Measurements from ENCODE around the gene C8A. TPM values are rescaled to one million over a fixed set of nuclear protein-coding genes. Genes with fewer than 3 reads are reported as not detected.

C8A gene
- total RNA-seq, 4 donors from 2014 or later = not detected

DNA sequence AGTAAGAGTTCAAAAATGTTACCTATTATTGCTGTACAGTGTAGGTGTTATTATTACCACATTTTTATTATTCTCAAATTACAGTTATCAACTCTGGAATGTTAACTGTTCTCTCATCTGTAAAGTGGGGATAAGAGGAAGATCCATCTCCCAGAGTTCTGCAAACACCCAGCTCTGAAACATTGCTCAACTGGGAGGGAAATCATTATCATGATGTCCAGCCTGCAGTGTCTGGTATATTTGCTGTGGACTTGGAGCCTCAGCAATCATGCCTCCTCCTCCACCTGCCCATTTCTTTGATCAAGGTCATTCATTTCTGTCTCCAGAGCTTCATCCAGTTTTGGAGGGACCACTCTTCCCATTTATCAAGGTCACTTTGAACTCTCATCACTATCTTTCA lies 39.4 kb downstream of the C8A start:
- Histone ChIP-seq H3K4me1 (no peaks in the 10 kb centered on the region), H3K4me3 (no peak overlapping the region), H3K27me3 (no peaks in the 10 kb centered on the region), H3K27ac (no peak overlapping the region), H3K36me3 (no peaks in the 10 kb centered on the region), H3K9me3 (no peaks in the 10 kb centered on the region)
- no peak for TF ChIP-seq POLR2A (IDR thresholded peaks at IDR 0.05)
- no peak for DNase-seq (ENCODE audit: low spot score in 2 of 2)

DNA sequence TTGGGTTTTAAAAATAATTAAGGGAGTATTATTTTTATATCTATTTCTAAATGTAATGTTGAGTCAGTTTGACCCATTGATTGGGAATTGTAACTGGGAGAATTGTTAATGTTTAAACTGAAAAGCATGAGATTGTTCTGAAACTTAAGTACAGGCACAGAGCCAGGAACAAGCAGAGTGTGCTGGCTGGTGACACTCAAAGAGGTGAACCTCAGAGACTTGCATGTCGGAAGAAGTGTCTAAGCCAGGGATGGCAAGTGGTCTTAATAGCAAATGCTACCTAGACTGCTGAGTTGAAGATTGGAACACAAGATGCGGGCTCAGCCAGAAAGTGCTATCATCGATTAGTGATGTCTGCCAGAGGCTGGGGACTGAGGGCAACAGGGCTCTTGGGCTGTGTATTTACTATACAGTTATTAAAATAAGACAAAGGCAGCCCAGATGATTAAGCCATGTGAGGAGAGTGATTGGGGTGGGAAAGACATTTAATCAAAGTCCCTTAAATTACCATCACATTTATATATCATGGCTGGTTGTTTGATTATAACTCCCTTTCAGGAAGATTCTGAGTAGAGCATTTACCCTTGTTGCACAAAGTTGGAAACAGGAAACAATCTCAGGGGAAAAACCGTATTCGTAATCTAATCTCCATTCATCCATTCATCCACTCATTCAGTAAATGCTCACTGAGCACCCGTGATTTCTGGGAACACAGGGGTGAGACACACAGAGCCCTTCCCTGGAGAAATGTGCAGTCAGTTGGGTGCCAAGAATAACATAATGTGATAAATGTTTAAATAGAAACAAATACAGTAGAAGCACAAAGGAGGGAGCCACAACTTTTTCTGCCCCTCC lies 42.8 kb downstream of the C8A start:
- DNase-seq (ENCODE audit: low spot score in 2 of 2) = no peak
- WGBS, 2 donors = 56 to 60% methylated on average over 6 of the region's 6 CpGs
- H3K9me3 ChIP-seq = no peaks in the 10 kb centered on the region
- no peaks in the 10 kb centered on the region for H3K4me1 ChIP-seq
- no peaks in the 10 kb centered on the region for H3K36me3 ChIP-seq
- H3K4me3 ChIP-seq = no peak overlapping the region
- H3K27me3 ChIP-seq = no peaks in the 10 kb centered on the region
- TF ChIP-seq EP300 (IDR thresholded peaks at IDR 0.05) (no peak), POLR2A (IDR thresholded peaks at IDR 0.05) (no peak)
- TF ChIP-seq, protein P1, sequence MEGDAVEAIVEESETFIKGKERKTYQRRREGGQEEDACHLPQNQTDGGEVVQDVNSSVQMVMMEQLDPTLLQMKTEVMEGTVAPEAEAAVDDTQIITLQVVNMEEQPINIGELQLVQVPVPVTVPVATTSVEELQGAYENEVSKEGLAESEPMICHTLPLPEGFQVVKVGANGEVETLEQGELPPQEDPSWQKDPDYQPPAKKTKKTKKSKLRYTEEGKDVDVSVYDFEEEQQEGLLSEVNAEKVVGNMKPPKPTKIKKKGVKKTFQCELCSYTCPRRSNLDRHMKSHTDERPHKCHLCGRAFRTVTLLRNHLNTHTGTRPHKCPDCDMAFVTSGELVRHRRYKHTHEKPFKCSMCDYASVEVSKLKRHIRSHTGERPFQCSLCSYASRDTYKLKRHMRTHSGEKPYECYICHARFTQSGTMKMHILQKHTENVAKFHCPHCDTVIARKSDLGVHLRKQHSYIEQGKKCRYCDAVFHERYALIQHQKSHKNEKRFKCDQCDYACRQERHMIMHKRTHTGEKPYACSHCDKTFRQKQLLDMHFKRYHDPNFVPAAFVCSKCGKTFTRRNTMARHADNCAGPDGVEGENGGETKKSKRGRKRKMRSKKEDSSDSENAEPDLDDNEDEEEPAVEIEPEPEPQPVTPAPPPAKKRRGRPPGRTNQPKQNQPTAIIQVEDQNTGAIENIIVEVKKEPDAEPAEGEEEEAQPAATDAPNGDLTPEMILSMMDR (IDR thresholded peaks at IDR 0.05) = no peak
- no peak overlapping the region for H3K27ac ChIP-seq

DNA sequence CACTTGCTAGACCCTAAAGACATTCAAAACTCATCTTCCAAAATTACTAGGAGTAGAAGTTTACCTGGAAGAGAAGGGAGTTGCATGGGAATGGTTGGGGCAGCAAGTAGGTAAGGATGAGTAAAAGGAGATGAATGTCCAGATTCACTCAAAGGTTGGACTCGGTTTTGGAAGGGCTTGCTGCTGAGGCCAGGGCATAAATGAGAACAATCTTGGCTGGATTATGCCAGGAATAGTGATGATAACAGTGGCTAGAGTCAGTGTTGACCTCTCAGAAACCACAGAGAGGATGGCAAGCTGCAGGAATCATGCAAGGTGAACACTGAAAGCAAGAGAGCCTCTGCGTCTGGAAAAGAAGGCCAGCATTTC lies 43.4 kb downstream of the C8A start:
- Histone ChIP-seq H3K4me1 (no peaks in the 10 kb centered on the region), H3K36me3 (no peaks in the 10 kb centered on the region), H3K27ac (no peak overlapping the region), H3K27me3 (no peaks in the 10 kb centered on the region), H3K9me3 (no peaks in the 10 kb centered on the region), H3K4me3 (no peak overlapping the region)
- 88 to 89% methylated on average over 2 of the region's 2 CpGs for WGBS, 2 donors
- DNase-seq (ENCODE audit: low spot score in 2 of 2) = no peak
- TF ChIP-seq POLR2A (IDR thresholded peaks at IDR 0.05) (no peak), EP300 (IDR thresholded peaks at IDR 0.05) (no peak)
- TF ChIP-seq, protein P1 (IDR thresholded peaks at IDR 0.05) = no peak

DNA sequence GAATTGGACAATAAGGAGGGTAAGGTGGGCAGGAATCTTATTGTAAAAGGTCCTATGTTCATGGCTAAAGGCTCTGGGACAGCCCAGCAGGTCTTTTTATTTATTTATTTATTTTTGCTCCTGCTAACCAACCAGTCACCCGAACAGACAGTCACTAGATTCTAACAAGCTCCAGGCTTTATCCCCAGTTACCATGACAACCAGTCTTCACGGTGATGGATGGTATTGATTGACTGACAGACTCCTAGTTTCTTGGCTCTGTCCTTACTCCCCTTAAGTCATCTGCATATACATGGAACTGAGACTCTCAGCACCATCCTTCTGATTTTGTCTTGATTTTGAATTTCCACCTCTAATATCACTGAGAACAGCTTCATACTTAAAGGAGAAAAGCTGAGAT lies 44.3 kb downstream of the C8A start:
- no peak for DNase-seq (ENCODE audit: low spot score in 2 of 2)
- WGBS, 2 donors = 78 to 84% methylated on average over 2 of the region's 2 CpGs
- no peak overlapping the region for H3K27ac ChIP-seq

DNA sequence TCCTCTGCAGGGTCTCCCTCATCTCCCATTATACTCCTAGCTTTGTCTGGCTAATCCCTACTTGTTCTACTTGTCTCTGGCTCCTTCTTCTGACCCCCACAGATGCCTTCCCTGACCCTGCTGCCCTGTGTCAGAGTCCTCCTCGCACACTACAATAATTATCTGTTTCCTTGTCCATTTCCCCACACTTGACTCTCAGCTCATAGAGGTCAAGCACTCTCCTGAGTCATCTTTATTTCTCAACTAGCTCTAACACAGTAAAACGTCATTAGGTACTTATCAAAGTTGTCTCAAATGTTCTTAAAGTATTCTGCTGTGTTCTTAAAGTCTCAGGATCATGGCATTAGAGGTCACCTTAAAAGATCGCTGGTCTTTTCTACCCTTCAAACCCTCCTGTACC lies 47.1 kb downstream of the C8A start:
- Histone ChIP-seq H3K4me3 (no peak overlapping the region), H3K27ac (no peak overlapping the region), H3K9me3 (no peaks in the 10 kb centered on the region), H3K4me1 (no peaks in the 10 kb centered on the region), H3K36me3 (no peaks in the 10 kb centered on the region), H3K27me3 (no peaks in the 10 kb centered on the region)
- WGBS, 2 donors = 42 to 44% methylated on average over 3 of the region's 3 CpGs
- no peak for DNase-seq (ENCODE audit: low spot score in 2 of 2)
- TF ChIP-seq EP300 (IDR thresholded peaks at IDR 0.05) (no peak), POLR2A (IDR thresholded peaks at IDR 0.05) (no peak)
- TF ChIP-seq, protein P1 (IDR thresholded peaks at IDR 0.05) = no peak

More for the DNA sequence above, 44.3 kb downstream of the C8A start:
- H3K36me3 ChIP-seq = no peaks in the 10 kb centered on the region
- H3K4me3 ChIP-seq = no peak overlapping the region
- no peaks in the 10 kb centered on the region for H3K9me3 ChIP-seq
- H3K4me1 ChIP-seq = no peaks in the 10 kb centered on the region
- TF ChIP-seq, protein P1 (IDR thresholded peaks at IDR 0.05) = no peak
- no peak for TF ChIP-seq EP300 (IDR thresholded peaks at IDR 0.05)
- TF ChIP-seq POLR2A (IDR thresholded peaks at IDR 0.05) = no peak
- H3K27me3 ChIP-seq = no peaks in the 10 kb centered on the region
